K562 (cell line): ENCODE data around the gene PRDM11.

Experiments used
- BRCA1 ChIP-seq, 2 experiments: fragments of 450-650 bp in 1 of 2; sonication (generic) in 1 of 2; formaldehyde crosslinking in 1 of 2; IDR thresholded peaks; 2 replicates each; pipeline versions ENCODE4 v1.5.0 to v1.6.1; 2017 to 2020; ENCODE audit warnings: mild to moderate bottlenecking in 1 of 2, missing genetic modification reagents in 1 of 2
- ESRRB ChIP-seq: fragments of 250-450 bp; sonication (Bioruptor Pico); IDR thresholded peaks from 2 replicates; pipeline ENCODE4 v1.5.0; 2020; ENCODE audit warnings: mild to moderate bottlenecking, moderate library complexity, borderline replicate concordance
- HNRNPH1 ChIP-seq: fragments of 200-400 bp; formaldehyde crosslinking; optimal IDR thresholded peaks from 2 replicates; pipeline ENCODE3; 2017; ENCODE audit warnings: low read depth, mild to moderate bottlenecking, low read length, moderate library complexity
- POLR2AphosphoS5 ChIP-seq: IDR thresholded peaks from 2 replicates; pipeline ENCODE4 v1.6.1; 2011; ENCODE audit warnings: mild to moderate bottlenecking, low read depth, low read length, moderate library complexity; ENCODE audit not compliant: control insufficient read depth, insufficient read depth
- POLR2B ChIP-seq: fragments of 450-650 bp; IDR thresholded peaks from 2 replicates; pipeline ENCODE4 v1.6.1; 2018; ENCODE audit warnings: low read depth; ENCODE audit not compliant: partially characterized antibody
- RBBP5 ChIP-seq: fragments of 200-600 bp; sonication (generic); IDR thresholded peaks from 2 replicates; pipeline ENCODE4 v1.6.1; 2012; ENCODE audit warnings: borderline replicate concordance, mild to moderate bottlenecking, low read length, control low read depth, inconsistent platforms; ENCODE audit not compliant: insufficient read depth, poor library complexity, severe bottlenecking
- U2AF1 ChIP-seq: fragments of 200-400 bp; formaldehyde crosslinking; optimal IDR thresholded peaks from 2 replicates; pipeline ENCODE3; 2017; ENCODE audit warnings: mild to moderate bottlenecking, low read depth, low read length, moderate library complexity
- ZFX ChIP-seq: sonication (generic); formaldehyde crosslinking; IDR thresholded peaks from 2 replicates; pipeline ENCODE4 v1.8.0; 2022; ENCODE audit warnings: mild to moderate bottlenecking, missing genetic modification reagents, moderate library complexity
- ZKSCAN8 ChIP-seq: fragments of 200-800 bp; sonication (Bioruptor generic); IDR thresholded peaks from 2 replicates; pipeline ENCODE4 v1.6.1; 2016; ENCODE audit warnings: missing genetic modification characterization, missing compliant biosample characterization
- ZNF12 ChIP-seq: sonication (generic); formaldehyde crosslinking; IDR thresholded peaks from 2 replicates; pipeline ENCODE4 v1.4.0; 2020; ENCODE audit warnings: mild to moderate bottlenecking, missing genetic modification reagents
- ZNF23 ChIP-seq: fragments of 250-450 bp; sonication (Bioruptor Pico); IDR thresholded peaks from 2 replicates; pipeline ENCODE4 v1.4.0; 2020; ENCODE audit warnings: mild to moderate bottlenecking
- TF ChIP-seq, protein P1 (sequence below), 3 experiments: IDR thresholded peaks in 2 of 3; conservative IDR thresholded peaks in 1 of 3; 2 replicates each; pipeline ENCODE4 v1.5.1; 2011 to 2012; ENCODE audit warnings: low read length in 3 of 3, mild to moderate bottlenecking in 3 of 3, control low read depth in 2 of 3, improper control_type of control experiment in 1 of 3, inconsistent platforms in 1 of 3, low read depth in 1 of 3, mixed read lengths in 1 of 3, moderate library complexity in 1 of 3; ENCODE audit not compliant: insufficient read depth in 2 of 3
- TF ChIP-seq, protein P2 (sequence below): fragments of 250-450 bp; sonication (Bioruptor Pico); IDR thresholded peaks from 2 replicates; pipeline ENCODE4 v1.8.0; 2021; ENCODE audit warnings: moderate library complexity, mild to moderate bottlenecking, inconsistent platforms

DNA sequence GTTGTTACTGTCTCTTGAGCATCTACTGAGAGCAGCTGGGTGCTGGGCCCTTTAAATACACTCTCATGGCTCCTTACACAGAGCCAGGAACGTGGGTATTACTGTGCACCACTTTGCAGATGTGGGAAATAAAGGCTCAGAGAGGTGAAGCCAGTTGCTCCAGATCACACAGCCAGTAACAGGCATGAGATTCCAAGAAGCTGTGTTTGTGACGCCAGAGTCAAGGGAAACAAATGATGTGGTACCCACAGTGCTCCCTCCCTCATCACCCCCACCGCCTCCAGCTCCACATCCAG is 1.4 kb upstream of the PRDM11 start:
- no peak for TF ChIP-seq ZKSCAN8
- TF ChIP-seq POLR2B: no peak
- no peak for TF ChIP-seq BRCA1 (IDR thresholded peaks at IDR 0.05)
- TF ChIP-seq BRCA1 (CRISPR knock-in tag; IDR thresholded peaks at IDR 0.05): no peak
- no peak for TF ChIP-seq POLR2AphosphoS5
- TF ChIP-seq ZNF23: no peak
- TF ChIP-seq U2AF1: no peak
- TF ChIP-seq, protein P1, sequence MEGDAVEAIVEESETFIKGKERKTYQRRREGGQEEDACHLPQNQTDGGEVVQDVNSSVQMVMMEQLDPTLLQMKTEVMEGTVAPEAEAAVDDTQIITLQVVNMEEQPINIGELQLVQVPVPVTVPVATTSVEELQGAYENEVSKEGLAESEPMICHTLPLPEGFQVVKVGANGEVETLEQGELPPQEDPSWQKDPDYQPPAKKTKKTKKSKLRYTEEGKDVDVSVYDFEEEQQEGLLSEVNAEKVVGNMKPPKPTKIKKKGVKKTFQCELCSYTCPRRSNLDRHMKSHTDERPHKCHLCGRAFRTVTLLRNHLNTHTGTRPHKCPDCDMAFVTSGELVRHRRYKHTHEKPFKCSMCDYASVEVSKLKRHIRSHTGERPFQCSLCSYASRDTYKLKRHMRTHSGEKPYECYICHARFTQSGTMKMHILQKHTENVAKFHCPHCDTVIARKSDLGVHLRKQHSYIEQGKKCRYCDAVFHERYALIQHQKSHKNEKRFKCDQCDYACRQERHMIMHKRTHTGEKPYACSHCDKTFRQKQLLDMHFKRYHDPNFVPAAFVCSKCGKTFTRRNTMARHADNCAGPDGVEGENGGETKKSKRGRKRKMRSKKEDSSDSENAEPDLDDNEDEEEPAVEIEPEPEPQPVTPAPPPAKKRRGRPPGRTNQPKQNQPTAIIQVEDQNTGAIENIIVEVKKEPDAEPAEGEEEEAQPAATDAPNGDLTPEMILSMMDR (IDR thresholded peaks at IDR 0.05 in 2 of 3, conservative IDR thresholded peaks at IDR 0.05 in 1 of 3; ENCODE audit: insufficient read depth in 2 of 3, low read depth in 1 of 3, low read length in 3 of 3): no peak
- TF ChIP-seq, protein P2, sequence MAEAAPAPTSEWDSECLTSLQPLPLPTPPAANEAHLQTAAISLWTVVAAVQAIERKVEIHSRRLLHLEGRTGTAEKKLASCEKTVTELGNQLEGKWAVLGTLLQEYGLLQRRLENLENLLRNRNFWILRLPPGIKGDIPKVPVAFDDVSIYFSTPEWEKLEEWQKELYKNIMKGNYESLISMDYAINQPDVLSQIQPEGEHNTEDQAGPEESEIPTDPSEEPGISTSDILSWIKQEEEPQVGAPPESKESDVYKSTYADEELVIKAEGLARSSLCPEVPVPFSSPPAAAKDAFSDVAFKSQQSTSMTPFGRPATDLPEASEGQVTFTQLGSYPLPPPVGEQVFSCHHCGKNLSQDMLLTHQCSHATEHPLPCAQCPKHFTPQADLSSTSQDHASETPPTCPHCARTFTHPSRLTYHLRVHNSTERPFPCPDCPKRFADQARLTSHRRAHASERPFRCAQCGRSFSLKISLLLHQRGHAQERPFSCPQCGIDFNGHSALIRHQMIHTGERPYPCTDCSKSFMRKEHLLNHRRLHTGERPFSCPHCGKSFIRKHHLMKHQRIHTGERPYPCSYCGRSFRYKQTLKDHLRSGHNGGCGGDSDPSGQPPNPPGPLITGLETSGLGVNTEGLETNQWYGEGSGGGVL (CRISPR knock-in tag): no peak
- TF ChIP-seq ZNF12 (CRISPR knock-in tag): no peak
- no peak for TF ChIP-seq ESRRB (CRISPR knock-in tag)
- TF ChIP-seq HNRNPH1: no peak
- TF ChIP-seq ZFX (CRISPR knock-in tag): no peak
- no peak for TF ChIP-seq RBBP5
